IPS-20b (cell line): ENCODE data around the gene NR1H4.

Source experiments
- H3K27ac ChIP-seq: one replicate; pipeline ENCODE4 v1.5.1; 2013; ENCODE audit warnings: low read length
- H3K27me3 ChIP-seq: 2 replicates; pipeline ENCODE4 v1.6.1; 2013; ENCODE audit warnings: mild to moderate bottlenecking, low read length, inconsistent platforms; ENCODE audit not compliant: insufficient read depth
- H3K36me3 ChIP-seq: 2 replicates; pipeline ENCODE4 v1.6.1; 2013; ENCODE audit warnings: low read depth, mild to moderate bottlenecking, inconsistent platforms, low read length, moderate library complexity; ENCODE audit not compliant: insufficient read depth
- H3K4me1 ChIP-seq: 2 replicates; pipeline ENCODE4 v1.6.1; 2013; ENCODE audit warnings: mild to moderate bottlenecking, control low read depth, inconsistent platforms, low read length, moderate library complexity; ENCODE audit not compliant: insufficient read depth
- H3K4me3 ChIP-seq: 2 replicates; pipeline ENCODE4 v1.5.1; 2013; ENCODE audit warnings: mild to moderate bottlenecking, low read length, inconsistent platforms
- H3K9ac ChIP-seq: 2 replicates; pipeline ENCODE4 v1.6.1; 2013; ENCODE audit warnings: low read depth, mild to moderate bottlenecking, inconsistent platforms, low read length, moderate library complexity
- H3K9me3 ChIP-seq: 2 replicates; pipeline ENCODE4 v1.6.1; 2013; ENCODE audit warnings: mild to moderate bottlenecking, low read depth, low read length, inconsistent platforms; ENCODE audit not compliant: insufficient read depth

NR1H4 gene

GRCh38 chr12:100612606-100613005 lies 138.9 kb downstream of the NR1H4 start:
- H3K36me3 ChIP-seq = peaks cover 11% of the 10 kb centered on the region; the same call in 1 of the 2 replicates
- H3K4me3 ChIP-seq = no peak overlapping the region
- no peaks in the 10 kb centered on the region for H3K9me3 ChIP-seq
- no peak overlapping the region for H3K9ac ChIP-seq
- no peaks in the 10 kb centered on the region for H3K27me3 ChIP-seq
- H3K27ac ChIP-seq = no peak overlapping the region
- no peaks in the 10 kb centered on the region for H3K4me1 ChIP-seq
